Measurements from ENCODE around the gene ACTR6. TPM values are rescaled to one million over a fixed set of nuclear protein-coding genes. Genes with fewer than 3 reads are reported as not detected.
"Not testable (repeated sequence)": the region's sequence is repeated elsewhere in the genome, so short reads cannot be mapped to it uniquely, and the experiment has no call there.

The ACTR6 gene
- total RNA-seq, 1 donor from 2014 or later = 20.4 TPM

- ATAC-seq = peak; percentile 32
Observed at GRCh38 chr12:100185361-100185894, 15.2 kb upstream of the ACTR6 start.

- no peak for ATAC-seq
Observed at GRCh38 chr12:100186071-100186470, 14.5 kb upstream of the ACTR6 start.

- ATAC-seq = no peak
Observed at GRCh38 chr12:100187068-100187467, 13.5 kb upstream of the ACTR6 start.

GRCh38 chr12:100187857-100188519 lies 12.6 kb upstream of the ACTR6 start:
- ATAC-seq = no peak

- ATAC-seq = not testable (repeated sequence)
Observed at GRCh38 chr12:100188888-100189635, 11.6 kb upstream of the ACTR6 start.

GRCh38 chr12:100189636-100190394 lies 10.8 kb upstream of the ACTR6 start:
- no peak for ATAC-seq

- no peak for ATAC-seq
Observed at GRCh38 chr12:100193085-100193484, 7.5 kb upstream of the ACTR6 start.

GRCh38 chr12:100197486-100197885 lies 3.1 kb upstream of the ACTR6 start:
- peak; percentile 11 for ATAC-seq

- peak; percentile 2 for ATAC-seq
Observed at GRCh38 chr12:100199023-100199346, 1.6 kb upstream of the ACTR6 start.

GRCh38 chr12:100199347-100200149 lies 1.1 kb upstream of the ACTR6 start:
- ATAC-seq = peak; percentile 75

GRCh38 chr12:100201604-100202423 lies 1.2 kb downstream of the ACTR6 start:
- ATAC-seq = no peak

- ATAC-seq = no peak
Observed at GRCh38 chr12:100207311-100207710, 6.7 kb downstream of the ACTR6 start.

- no peak for ATAC-seq
Observed at GRCh38 chr12:100208834-100209233, 8.2 kb downstream of the ACTR6 start.

- ATAC-seq = no peak
Observed at GRCh38 chr12:100211698-100212097, 11.1 kb downstream of the ACTR6 start.

GRCh38 chr12:100213016-100213891 lies 12.6 kb downstream of the ACTR6 start:
- ATAC-seq = no peak

- no peak for ATAC-seq
Observed at GRCh38 chr12:100214518-100214917, 13.9 kb downstream of the ACTR6 start.

- no peak for ATAC-seq
Observed at GRCh38 chr12:100215209-100215608, 14.6 kb downstream of the ACTR6 start.

GRCh38 chr12:100216337-100216736 lies 15.7 kb downstream of the ACTR6 start:
- ATAC-seq = no peak

GRCh38 chr12:100219328-100220109 lies 18.9 kb downstream of the ACTR6 start:
- ATAC-seq = no peak

- no peak for ATAC-seq
Observed at GRCh38 chr12:100221523-100221922, 20.9 kb downstream of the ACTR6 start.

Data from esophagus mucosa (tissue), 1 donor.